ENCODE results near the gene TTLL9. TPM values are rescaled to one million over a fixed set of nuclear protein-coding genes. Genes with fewer than 3 reads are reported as not detected.

The TTLL9 gene
- total and polyA plus RNA-seq, 2 of the 13 experiments (the other 11 are each of a cell fraction or from before 2014, with no cell fraction given), result not detected

DNA sequence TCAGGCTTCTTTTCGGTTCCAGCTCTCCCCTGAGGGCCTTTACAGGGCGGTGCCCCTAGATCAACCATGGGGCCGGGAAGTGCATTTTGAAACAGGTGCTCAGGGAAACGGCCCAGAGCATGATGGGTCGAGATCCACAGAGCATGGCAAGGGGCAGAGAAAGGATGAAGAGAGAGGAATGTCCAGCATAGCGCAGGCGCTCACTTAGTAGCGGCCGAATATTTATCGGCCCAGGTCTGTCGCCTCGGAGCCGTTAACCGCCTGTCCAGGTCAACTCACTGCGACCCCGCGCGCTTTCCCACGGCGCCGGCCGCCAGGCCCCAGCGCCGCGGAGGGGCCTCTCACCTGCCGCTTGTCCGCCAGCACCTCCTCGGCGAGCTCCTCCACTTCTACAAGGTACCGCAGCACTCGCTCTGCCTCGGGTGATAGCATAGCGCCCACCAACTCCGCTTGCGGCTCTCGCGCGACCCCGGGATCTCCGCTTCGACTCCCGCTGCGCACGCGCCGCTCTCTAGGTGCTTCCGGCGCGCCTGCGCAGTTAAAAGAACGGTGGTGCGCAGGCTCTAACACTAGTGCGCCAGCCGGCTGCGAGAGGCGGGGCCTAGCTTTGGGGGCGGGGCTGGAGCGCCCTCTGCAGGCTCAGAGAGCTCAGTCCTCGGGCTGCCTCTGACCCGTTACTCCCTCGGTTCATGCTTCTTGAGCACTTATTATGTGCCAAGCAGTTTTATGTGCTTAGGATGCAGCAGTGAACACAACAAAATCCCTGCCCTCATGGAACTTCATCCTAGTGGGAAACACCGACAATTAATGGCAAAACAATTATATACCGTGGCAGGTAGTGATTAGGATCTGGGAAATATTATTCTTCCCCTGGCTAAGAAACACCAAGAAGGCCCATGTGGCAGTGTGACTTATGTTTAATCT, 81.4 kb downstream of the TTLL9 start, which contains the start of gene PDRG1 (continued):
- TF ChIP-seq THRA (CRISPR knock-in tag; IDR thresholded peaks at IDR 0.05; ENCODE audit: borderline replicate concordance) (peak; percentile 77; the same call in 1 of the 2 replicates), PCBP1 (IDR thresholded peaks at IDR 0.05; ENCODE audit: borderline replicate concordance, low read depth, low read length) (no peak), HNRNPLL (IDR thresholded peaks at IDR 0.05; ENCODE audit: low read depth, low read length, poor library complexity, severe bottlenecking) (peak; percentile 94), PPARG (CRISPR knock-in tag; conservative IDR thresholded peaks at IDR 0.05) (peak; percentile 61), AGO2 (optimal IDR thresholded peaks at IDR 0.05; ENCODE audit: low read depth, low read length) (peak; percentile 90), ZKSCAN5 (CRISPR knock-in tag; IDR thresholded peaks at IDR 0.05) (no peak), SOX6 (IDR thresholded peaks at IDR 0.05) (no peak), SOX6 (CRISPR knock-in tag; IDR thresholded peaks at IDR 0.05) (peak; percentile 77), SUZ12 (IDR thresholded peaks at IDR 0.05; ENCODE audit: low read depth, low read length) (no peak), NCOA5 (CRISPR knock-in tag; IDR thresholded peaks at IDR 0.05) (no peak), CC2D1A (CRISPR knock-in tag; IDR thresholded peaks at IDR 0.05) (peak; percentile 88; the same call in 1 of the 2 replicates), CBX1 (IDR thresholded peaks at IDR 0.05; ENCODE audit: low read depth) (no peak), KAT2B (IDR thresholded peaks at IDR 0.05; ENCODE audit: borderline replicate concordance, low read depth, low read length) (no peak), ZBTB43 (CRISPR knock-in tag; conservative IDR thresholded peaks at IDR 0.05) (peak; percentile 78; the same call in 1 of the 2 replicates), ZNF646 (CRISPR knock-in tag; IDR thresholded peaks at IDR 0.05) (no peak)
- TF ChIP-seq, protein P1, sequence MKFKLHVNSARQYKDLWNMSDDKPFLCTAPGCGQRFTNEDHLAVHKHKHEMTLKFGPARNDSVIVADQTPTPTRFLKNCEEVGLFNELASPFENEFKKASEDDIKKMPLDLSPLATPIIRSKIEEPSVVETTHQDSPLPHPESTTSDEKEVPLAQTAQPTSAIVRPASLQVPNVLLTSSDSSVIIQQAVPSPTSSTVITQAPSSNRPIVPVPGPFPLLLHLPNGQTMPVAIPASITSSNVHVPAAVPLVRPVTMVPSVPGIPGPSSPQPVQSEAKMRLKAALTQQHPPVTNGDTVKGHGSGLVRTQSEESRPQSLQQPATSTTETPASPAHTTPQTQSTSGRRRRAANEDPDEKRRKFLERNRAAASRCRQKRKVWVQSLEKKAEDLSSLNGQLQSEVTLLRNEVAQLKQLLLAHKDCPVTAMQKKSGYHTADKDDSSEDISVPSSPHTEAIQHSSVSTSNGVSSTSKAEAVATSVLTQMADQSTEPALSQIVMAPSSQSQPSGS (CRISPR knock-in tag; IDR thresholded peaks at IDR 0.05), result peak; percentile 91
- TF ChIP-seq, protein P2, sequence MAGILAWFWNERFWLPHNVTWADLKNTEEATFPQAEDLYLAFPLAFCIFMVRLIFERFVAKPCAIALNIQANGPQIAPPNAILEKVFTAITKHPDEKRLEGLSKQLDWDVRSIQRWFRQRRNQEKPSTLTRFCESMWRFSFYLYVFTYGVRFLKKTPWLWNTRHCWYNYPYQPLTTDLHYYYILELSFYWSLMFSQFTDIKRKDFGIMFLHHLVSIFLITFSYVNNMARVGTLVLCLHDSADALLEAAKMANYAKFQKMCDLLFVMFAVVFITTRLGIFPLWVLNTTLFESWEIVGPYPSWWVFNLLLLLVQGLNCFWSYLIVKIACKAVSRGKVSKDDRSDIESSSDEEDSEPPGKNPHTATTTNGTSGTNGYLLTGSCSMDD (CRISPR knock-in tag; IDR thresholded peaks at IDR 0.05), result peak; percentile 65; the same call in 1 of the 2 replicates

Data from HepG2 (cell line).